Osteoblast (primary cell): ENCODE data around the gene MTG2. TPM values are rescaled to one million over a fixed set of nuclear protein-coding genes. Genes with fewer than 3 reads are reported as not detected.

Source experiments
- DNase-seq: peaks from one replicate; pipeline ENCODE4 v3.0.0; 2011; ENCODE audit warnings: low spot score, mixed read lengths; ENCODE audit not compliant: insufficient read length; ENCODE audit errors: missing footprints
- H2AFZ ChIP-seq: 2 replicates; pipeline ENCODE4 v1.6.0; 2011; ENCODE audit warnings: mild to moderate bottlenecking, low read length
- H3K27ac ChIP-seq: 2 replicates; pipeline ENCODE4 v1.5.1; 2011; ENCODE audit warnings: mild to moderate bottlenecking, low read depth, low read length, moderate library complexity
- H3K27me3 ChIP-seq: 2 replicates; pipeline ENCODE4 v1.6.0; 2012; ENCODE audit warnings: mild to moderate bottlenecking, control low read depth, inconsistent platforms, low read length, moderate library complexity; ENCODE audit not compliant: insufficient read depth
- H3K36me3 ChIP-seq: 2 replicates; pipeline ENCODE4 v1.5.1; 2011; ENCODE audit warnings: mild to moderate bottlenecking, low read length, control low read depth, moderate library complexity; ENCODE audit not compliant: insufficient read depth
- H3K4me1 ChIP-seq: 2 replicates; pipeline ENCODE4 v1.5.1; 2011; ENCODE audit warnings: mild to moderate bottlenecking, low read length, control low read depth, moderate library complexity; ENCODE audit not compliant: insufficient read depth
- H3K4me2 ChIP-seq: 2 replicates; pipeline ENCODE4 v1.6.0; 2011; ENCODE audit warnings: mild to moderate bottlenecking, low read length; ENCODE audit not compliant: insufficient read depth
- H3K4me3 ChIP-seq: fragments of 200-600 bp; sonication (generic); 3 replicates; pipeline ENCODE4 v1.5.1; 2012; ENCODE audit warnings: mild to moderate bottlenecking, low read length, inconsistent platforms; ENCODE audit not compliant: insufficient read depth
- H3K79me2 ChIP-seq: 2 replicates; pipeline ENCODE4 v1.6.0; 2012; ENCODE audit warnings: mild to moderate bottlenecking, low read length, control low read depth, inconsistent platforms; ENCODE audit not compliant: insufficient read depth
- H3K9me3 ChIP-seq: 2 replicates; pipeline ENCODE4 v1.5.1; 2011; ENCODE audit warnings: low read depth, low read length, control low read depth
- H4K20me1 ChIP-seq: 2 replicates; pipeline ENCODE4 v1.6.0; 2012; ENCODE audit warnings: mild to moderate bottlenecking, low read length, control low read depth; ENCODE audit not compliant: insufficient read depth
- CTCF ChIP-seq: IDR thresholded peaks from 2 replicates; pipeline ENCODE4 v1.5.1; 2011; ENCODE audit warnings: mild to moderate bottlenecking, low read depth, low read length, moderate library complexity; ENCODE audit errors: extremely low read depth
- total RNA-seq: library from RNA; depleted of rRNA; stranded (reverse); fragments of >200 nt; gene quantifications from 2 replicates; pipeline ENCODE4 v1.2.3, GENCODE V29; 2012

Gene MTG2
- total RNA-seq, 1 donor, result 22.1 TPM

GRCh38 chr20:62211769-62212288 lies 29.0 kb downstream of the MTG2 start:
- TF ChIP-seq CTCF, result no peak
- H3K9me3 ChIP-seq, result no peaks in the 10 kb centered on the region
- no peaks in the 10 kb centered on the region for H3K36me3 ChIP-seq
- no peak overlapping the region for H3K4me2 ChIP-seq
- H3K4me3 ChIP-seq, result no peak overlapping the region
- peaks cover 6% of the 10 kb centered on the region for H3K4me1 ChIP-seq
- H4K20me1 ChIP-seq, result peaks cover 17% of the 10 kb centered on the region
- no peak overlapping the region for H3K27ac ChIP-seq
- H3K79me2 ChIP-seq, result no peaks in the 10 kb centered on the region
- H2AFZ ChIP-seq, result no peak overlapping the region
- peak; percentile 92 for DNase-seq
- peaks cover 24% of the 10 kb centered on the region for H3K27me3 ChIP-seq

GRCh38 chr20:62212299-62212698 lies 29.5 kb downstream of the MTG2 start:
- peak; percentile 89 for DNase-seq
- H3K27me3 ChIP-seq, result peaks cover 24% of the 10 kb centered on the region
- H3K4me3 ChIP-seq, result no peak overlapping the region
- peaks cover 3% of the 10 kb centered on the region for H3K4me1 ChIP-seq
- no peaks in the 10 kb centered on the region for H3K36me3 ChIP-seq
- no peaks in the 10 kb centered on the region for H3K79me2 ChIP-seq
- H3K27ac ChIP-seq, result no peak overlapping the region
- no peak overlapping the region for H3K4me2 ChIP-seq
- TF ChIP-seq CTCF, result no peak
- H3K9me3 ChIP-seq, result no peaks in the 10 kb centered on the region
- no peak overlapping the region for H2AFZ ChIP-seq
- H4K20me1 ChIP-seq, result peaks cover 17% of the 10 kb centered on the region

- Histone ChIP-seq H4K20me1 (peaks cover 2% of the 10 kb centered on the region), H3K9me3 (no peaks in the 10 kb centered on the region), H2AFZ (no peak overlapping the region), H3K79me2 (no peaks in the 10 kb centered on the region), H3K4me3 (no peak overlapping the region), H3K4me2 (no peak overlapping the region), H3K36me3 (no peaks in the 10 kb centered on the region), H3K27ac (no peak overlapping the region), H3K4me1 (no peaks in the 10 kb centered on the region), H3K27me3 (peaks cover 38% of the 10 kb centered on the region)
- DNase-seq, result no peak
- no peak for TF ChIP-seq CTCF
These were observed 31.2 kb downstream of the MTG2 start for GRCh38 chr20:62214067-62214466.

- Histone ChIP-seq H3K79me2 (no peaks in the 10 kb centered on the region), H3K36me3 (no peaks in the 10 kb centered on the region), H3K9me3 (no peaks in the 10 kb centered on the region), H4K20me1 (no peaks in the 10 kb centered on the region), H3K27ac (no peak overlapping the region), H3K27me3 (peaks cover 35% of the 10 kb centered on the region), H3K4me3 (no peak overlapping the region), H3K4me2 (no peak overlapping the region), H3K4me1 (no peaks in the 10 kb centered on the region), H2AFZ (no peak overlapping the region)
- no peak for TF ChIP-seq CTCF
- peak; percentile 76 for DNase-seq
These were observed 32.5 kb downstream of the MTG2 start for GRCh38 chr20:62215020-62215990.
